Astrocyte (in vitro differentiated cells and primary cell): ENCODE measurements around the gene PKLR. TPM values are rescaled to one million over a fixed set of nuclear protein-coding genes. Genes with fewer than 3 reads are reported as not detected.

Source experiments
- DNase-seq: peaks from one replicate; pipeline ENCODE4 v3.0.0-alpha.2; 2010; ENCODE audit warnings: low read depth
- FAIRE-seq: peaks from 2 replicates; lab custom pipeline; 2011; peaks lifted over from hg19 to GRCh38; lab: Jason Lieb, UNC
- H2AFZ ChIP-seq: 2 replicates; pipeline ENCODE4 v1.6.0; 2012; ENCODE audit warnings: low read depth, low read length, inconsistent platforms
- H3K27ac ChIP-seq: 2 replicates; pipeline ENCODE4 v1.5.1; 2011; ENCODE audit warnings: low read depth, low read length, inconsistent platforms
- H3K27me3 ChIP-seq: 2 replicates; pipeline ENCODE4 v1.6.0; 2011; ENCODE audit warnings: low read length, inconsistent platforms; ENCODE audit not compliant: insufficient read depth
- H3K36me3 ChIP-seq: 2 replicates; pipeline ENCODE4 v1.5.1; 2011; ENCODE audit warnings: low read length, inconsistent platforms; ENCODE audit not compliant: insufficient read depth
- H3K4me1 ChIP-seq: 2 replicates; pipeline ENCODE4 v1.5.1; 2011; ENCODE audit warnings: low read length, inconsistent platforms; ENCODE audit not compliant: insufficient read depth
- H3K4me2 ChIP-seq: 2 replicates; pipeline ENCODE4 v1.6.0; 2012; ENCODE audit warnings: low read length, inconsistent platforms
- H3K4me3 ChIP-seq: 2 replicates; pipeline ENCODE4 v1.5.1; 2011; ENCODE audit warnings: low read depth, mild to moderate bottlenecking, low read length, inconsistent platforms; ENCODE audit not compliant: insufficient read depth
- H3K79me2 ChIP-seq: 2 replicates; pipeline ENCODE4 v1.6.0; 2012; ENCODE audit warnings: mild to moderate bottlenecking, low read length, inconsistent platforms; ENCODE audit not compliant: insufficient read depth
- H3K9ac ChIP-seq: 2 replicates; pipeline ENCODE4 v1.6.0; 2012; ENCODE audit warnings: mild to moderate bottlenecking, low read length, inconsistent platforms
- H3K9me3 ChIP-seq: 2 replicates; pipeline ENCODE4 v1.5.1; 2012; ENCODE audit warnings: low read depth, mild to moderate bottlenecking, low read length, inconsistent platforms; ENCODE audit not compliant: insufficient read depth
- H4K20me1 ChIP-seq: 2 replicates; pipeline ENCODE4 v1.6.0; 2012; ENCODE audit warnings: low read length, inconsistent platforms; ENCODE audit not compliant: insufficient read depth
- H3K27ac Mint-ChIP-seq: one replicate; pipeline ENCODE4 v1.8.0; 2021; ENCODE audit warnings: mild to moderate bottlenecking, mixed read lengths; ENCODE audit not compliant: unreplicated experiment
- H3K27me3 Mint-ChIP-seq: one replicate; pipeline ENCODE4 v1.8.0; 2021; ENCODE audit warnings: low read depth, mixed read lengths; ENCODE audit not compliant: unreplicated experiment
- H3K36me3 Mint-ChIP-seq: one replicate; pipeline ENCODE4 v1.8.0; 2021; ENCODE audit warnings: low read depth, mixed read lengths; ENCODE audit not compliant: unreplicated experiment
- H3K4me1 Mint-ChIP-seq: one replicate; pipeline ENCODE4 v1.8.0; 2021; ENCODE audit warnings: low read depth, mixed read lengths; ENCODE audit not compliant: unreplicated experiment
- H3K4me3 Mint-ChIP-seq: one replicate; pipeline ENCODE4 v1.8.0; 2021; ENCODE audit warnings: mild to moderate bottlenecking, moderate library complexity, mixed read lengths; ENCODE audit not compliant: unreplicated experiment
- H3K9me3 Mint-ChIP-seq: one replicate; pipeline ENCODE4 v1.8.0; 2021; ENCODE audit warnings: mild to moderate bottlenecking, mixed read lengths; ENCODE audit not compliant: unreplicated experiment
- EZH2 ChIP-seq: IDR thresholded peaks from 2 replicates; pipeline ENCODE4 v1.6.1; 2012; ENCODE audit warnings: mild to moderate bottlenecking, low read length, inconsistent platforms; ENCODE audit not compliant: insufficient read depth
- total RNA-seq: library from RNA; stranded (reverse); gene quantifications from 2 replicates; pipeline ENCODE4 v1.2.1, GENCODE V29; 2021
- TF ChIP-seq, protein P1 (sequence below): IDR thresholded peaks from 2 replicates; pipeline ENCODE4 v1.5.1; 2011; ENCODE audit warnings: low read depth, mild to moderate bottlenecking, inconsistent platforms, low read length, moderate library complexity; ENCODE audit not compliant: insufficient read depth

Gene PKLR
- total RNA-seq, 1 donor from 2014 or later, result not detected

DNA sequence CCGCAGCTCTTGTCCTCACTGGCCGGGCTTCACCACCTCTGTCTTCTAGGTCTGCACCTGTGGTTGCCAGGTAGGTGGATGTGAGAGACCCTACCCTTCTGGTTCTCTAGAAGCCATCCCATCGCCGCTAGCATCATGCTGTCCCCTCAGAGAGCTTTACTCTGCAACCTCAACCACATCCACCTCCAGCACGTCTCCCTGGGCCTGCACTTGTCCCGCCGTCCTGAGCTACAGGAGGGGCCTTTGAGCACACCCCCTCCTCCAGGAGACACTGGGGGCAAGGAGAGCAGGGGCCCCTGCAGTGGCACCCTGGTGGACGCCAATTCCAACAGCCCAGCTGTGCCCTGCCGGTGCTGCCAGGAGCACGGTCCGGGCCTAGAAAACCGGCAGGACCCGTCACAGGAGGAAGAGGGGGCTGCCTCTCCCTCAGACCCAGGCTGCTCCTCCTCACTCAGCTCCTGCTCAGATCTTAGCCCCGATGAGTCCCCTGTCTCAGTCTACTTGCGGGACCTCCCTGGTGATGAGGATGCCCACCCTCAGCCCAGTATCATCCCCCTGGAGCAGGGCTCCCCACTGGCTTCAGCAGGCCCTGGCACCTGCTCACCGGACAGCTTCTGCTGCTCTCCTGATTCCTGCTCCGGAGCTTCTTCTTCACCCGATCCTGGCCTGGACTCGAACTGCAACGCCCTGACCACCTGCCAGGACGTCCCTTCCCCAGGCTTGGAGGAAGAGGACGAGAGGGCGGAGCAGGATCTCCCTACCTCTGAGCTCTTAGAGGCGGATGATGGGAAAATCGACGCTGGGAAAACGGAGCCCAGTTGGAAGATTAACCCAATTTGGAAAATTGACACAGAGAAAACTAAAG lies 20.6 kb upstream of the PKLR start:
- Histone ChIP-seq H3K4me3 (peak overlapping the region; percentile 72), H3K9me3 (no peaks in the 10 kb centered on the region), H3K36me3 (peaks cover 11% of the 10 kb centered on the region), H2AFZ (no peak overlapping the region), H3K4me2 (peak overlapping the region; percentile 99), H3K27me3 (no peaks in the 10 kb centered on the region), H3K79me2 (peaks cover 32% of the 10 kb centered on the region), H3K4me1 (peaks cover 32% of the 10 kb centered on the region), H3K27ac (no peak overlapping the region), H4K20me1 (peaks cover 42% of the 10 kb centered on the region), H3K9ac (peak overlapping the region; percentile 85)
- H3K36me3 Mint-ChIP-seq, result peaks cover 7% of the 10 kb centered on the region
- no peaks in the 10 kb centered on the region for H3K9me3 Mint-ChIP-seq
- H3K4me1 Mint-ChIP-seq, result peaks cover 14% of the 10 kb centered on the region
- DNase-seq (no peak), FAIRE-seq (no peak)
- H3K27me3 Mint-ChIP-seq, result no peaks in the 10 kb centered on the region
- peak overlapping the region; percentile 87 for H3K4me3 Mint-ChIP-seq
- peak overlapping the region; percentile 66 for H3K27ac Mint-ChIP-seq
- TF ChIP-seq EZH2, result no peak
- TF ChIP-seq, protein P1, sequence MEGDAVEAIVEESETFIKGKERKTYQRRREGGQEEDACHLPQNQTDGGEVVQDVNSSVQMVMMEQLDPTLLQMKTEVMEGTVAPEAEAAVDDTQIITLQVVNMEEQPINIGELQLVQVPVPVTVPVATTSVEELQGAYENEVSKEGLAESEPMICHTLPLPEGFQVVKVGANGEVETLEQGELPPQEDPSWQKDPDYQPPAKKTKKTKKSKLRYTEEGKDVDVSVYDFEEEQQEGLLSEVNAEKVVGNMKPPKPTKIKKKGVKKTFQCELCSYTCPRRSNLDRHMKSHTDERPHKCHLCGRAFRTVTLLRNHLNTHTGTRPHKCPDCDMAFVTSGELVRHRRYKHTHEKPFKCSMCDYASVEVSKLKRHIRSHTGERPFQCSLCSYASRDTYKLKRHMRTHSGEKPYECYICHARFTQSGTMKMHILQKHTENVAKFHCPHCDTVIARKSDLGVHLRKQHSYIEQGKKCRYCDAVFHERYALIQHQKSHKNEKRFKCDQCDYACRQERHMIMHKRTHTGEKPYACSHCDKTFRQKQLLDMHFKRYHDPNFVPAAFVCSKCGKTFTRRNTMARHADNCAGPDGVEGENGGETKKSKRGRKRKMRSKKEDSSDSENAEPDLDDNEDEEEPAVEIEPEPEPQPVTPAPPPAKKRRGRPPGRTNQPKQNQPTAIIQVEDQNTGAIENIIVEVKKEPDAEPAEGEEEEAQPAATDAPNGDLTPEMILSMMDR, result no peak

DNA sequence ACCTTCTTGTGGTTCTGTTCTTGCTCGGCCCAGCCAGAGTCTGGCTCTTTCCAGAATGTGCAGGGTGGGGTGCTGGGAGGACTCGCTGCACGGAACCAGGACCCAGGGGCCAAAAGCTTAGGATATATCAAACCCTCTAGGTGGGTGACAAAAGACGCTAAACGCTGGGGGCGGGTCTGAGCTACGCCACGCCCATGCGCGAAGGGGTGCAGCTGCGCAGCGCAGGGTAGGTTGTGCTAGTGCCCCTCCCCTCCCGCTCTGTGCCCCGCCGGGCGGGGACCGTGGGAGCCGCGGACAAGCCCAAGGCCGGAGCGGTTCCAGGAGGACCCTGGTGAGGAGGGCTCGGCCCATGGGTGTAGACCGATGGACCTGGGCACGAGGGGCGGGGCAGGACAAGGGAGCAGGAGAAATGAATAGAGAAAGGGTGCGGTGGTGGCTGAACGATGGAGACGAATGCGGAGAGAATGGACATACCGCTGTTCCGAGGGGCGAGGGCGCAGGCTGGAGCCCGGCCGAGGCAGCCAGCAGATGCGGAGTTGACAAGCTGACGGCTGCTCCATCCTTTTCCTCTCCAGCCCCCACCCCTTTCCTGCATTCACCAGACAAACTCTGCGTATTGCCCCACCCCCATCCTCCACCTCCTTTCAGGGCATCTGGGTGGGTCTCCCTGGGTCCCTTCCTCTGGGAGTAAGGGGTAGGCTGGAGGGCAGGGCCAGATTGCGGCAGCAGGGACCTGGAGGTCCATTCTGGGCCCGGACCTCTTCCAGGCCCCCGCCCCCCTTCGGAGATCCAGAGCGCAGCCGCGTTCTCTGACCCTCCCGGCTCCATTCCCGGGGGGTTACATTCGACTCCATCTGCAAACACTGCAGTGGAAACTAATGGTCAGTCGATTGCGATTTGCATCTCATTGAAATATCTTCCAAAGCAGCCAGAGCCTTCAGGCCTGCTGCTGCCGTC lies 19.7 kb upstream of the PKLR start, which contains the start of gene RUSC1:
RUSC1 (plus strand) TSS at position 234 of the 957 bp plus-strand sequence. CDS start 880 bp downstream, outside the sequence.
- no peak for DNase-seq
- Histone ChIP-seq H3K79me2 (peaks cover 23% of the 10 kb centered on the region), H4K20me1 (peaks cover 35% of the 10 kb centered on the region), H3K9me3 (no peaks in the 10 kb centered on the region), H3K27me3 (no peaks in the 10 kb centered on the region), H3K27ac (no peak within 1 kb of the TSS), H3K9ac (peak within 1 kb of the TSS; percentile 78), H3K4me1 (peaks cover 32% of the 10 kb centered on the region), H3K36me3 (peaks cover 11% of the 10 kb centered on the region), H2AFZ (peak within 1 kb of the TSS; percentile 55), H3K4me3 (peak within 1 kb of the TSS; percentile 72), H3K4me2 (peak within 1 kb of the TSS; percentile 99)
- no peak for FAIRE-seq
- TF ChIP-seq, protein P1, result no peak
- TF ChIP-seq EZH2, result no peak
- no peaks in the 10 kb centered on the region for H3K9me3 Mint-ChIP-seq
- H3K36me3 Mint-ChIP-seq, result peaks cover 8% of the 10 kb centered on the region
- no peaks in the 10 kb centered on the region for H3K27me3 Mint-ChIP-seq
- H3K27ac Mint-ChIP-seq, result peak within 1 kb of the TSS; percentile 48
- peak within 1 kb of the TSS; percentile 87 for H3K4me3 Mint-ChIP-seq
- peaks cover 11% of the 10 kb centered on the region for H3K4me1 Mint-ChIP-seq
